HG02623 (cell line): ENCODE measurements around the gene SNTG2.

Experiments used
- ATAC-seq: cut with Tn5 transposase; IDR thresholded peaks from one replicate; pipeline ENCODE4 v1.9.1; 2021; ENCODE audit warnings: moderate library complexity; ENCODE audit not compliant: unreplicated experiment

The SNTG2 gene

DNA sequence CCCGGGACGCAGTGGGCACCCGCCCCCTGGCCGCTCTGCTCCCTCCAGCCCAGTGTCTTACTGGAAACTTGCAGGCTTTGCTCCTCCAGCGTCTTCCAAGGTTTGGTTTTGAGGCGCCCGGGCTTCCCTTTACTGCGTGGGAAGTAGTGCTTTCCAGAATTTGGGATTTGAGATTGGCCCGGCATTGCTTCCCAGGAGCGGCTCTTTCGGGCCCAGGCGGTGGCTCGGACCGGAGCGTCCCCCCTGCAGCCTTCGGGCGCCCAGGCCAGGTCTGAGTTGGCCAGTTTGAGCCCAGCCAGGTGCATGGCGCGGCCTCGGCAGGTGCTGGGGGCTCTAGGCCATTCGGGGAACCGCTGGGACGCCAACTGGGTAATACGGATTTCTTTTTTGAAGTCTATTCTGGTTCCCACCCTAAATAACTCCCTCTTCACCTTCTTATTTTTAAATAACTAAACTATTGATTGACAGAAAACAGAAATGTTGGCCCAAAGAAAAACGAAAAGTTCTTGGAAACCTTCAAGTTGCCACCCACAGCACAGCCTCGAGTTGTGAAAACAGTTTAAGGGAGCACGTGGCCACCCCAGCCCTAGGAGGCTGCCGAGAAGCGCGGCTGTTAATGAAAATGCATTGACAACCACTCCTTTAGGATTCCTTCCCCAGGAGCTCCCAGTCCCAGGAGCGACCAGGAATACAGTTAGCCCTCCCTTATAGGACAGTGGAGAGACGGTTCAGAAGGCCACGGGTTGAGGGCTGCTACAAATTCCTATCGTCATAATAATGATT, 766 bp downstream of the SNTG2 start:
- no peak for ATAC-seq

DNA sequence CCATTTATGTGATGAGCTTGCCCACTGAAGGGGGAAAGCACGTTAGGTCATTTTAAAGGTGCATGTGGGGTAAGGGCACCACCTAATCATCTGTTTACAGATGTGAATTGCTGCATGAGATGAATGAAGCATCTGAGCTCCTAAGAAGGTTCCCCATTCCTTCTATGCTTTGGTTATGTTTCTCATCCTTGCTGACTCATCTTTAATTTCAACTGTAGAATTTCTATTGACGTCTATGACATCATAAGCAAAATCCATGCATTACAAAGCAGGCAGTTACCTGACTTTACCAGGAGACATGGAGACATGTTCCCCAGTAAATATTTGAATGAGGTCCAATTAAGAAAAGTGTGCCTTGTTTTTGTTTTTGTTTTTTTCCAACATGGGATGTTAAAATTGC, 2.8 kb downstream of the SNTG2 start:
- ATAC-seq: no peak

DNA sequence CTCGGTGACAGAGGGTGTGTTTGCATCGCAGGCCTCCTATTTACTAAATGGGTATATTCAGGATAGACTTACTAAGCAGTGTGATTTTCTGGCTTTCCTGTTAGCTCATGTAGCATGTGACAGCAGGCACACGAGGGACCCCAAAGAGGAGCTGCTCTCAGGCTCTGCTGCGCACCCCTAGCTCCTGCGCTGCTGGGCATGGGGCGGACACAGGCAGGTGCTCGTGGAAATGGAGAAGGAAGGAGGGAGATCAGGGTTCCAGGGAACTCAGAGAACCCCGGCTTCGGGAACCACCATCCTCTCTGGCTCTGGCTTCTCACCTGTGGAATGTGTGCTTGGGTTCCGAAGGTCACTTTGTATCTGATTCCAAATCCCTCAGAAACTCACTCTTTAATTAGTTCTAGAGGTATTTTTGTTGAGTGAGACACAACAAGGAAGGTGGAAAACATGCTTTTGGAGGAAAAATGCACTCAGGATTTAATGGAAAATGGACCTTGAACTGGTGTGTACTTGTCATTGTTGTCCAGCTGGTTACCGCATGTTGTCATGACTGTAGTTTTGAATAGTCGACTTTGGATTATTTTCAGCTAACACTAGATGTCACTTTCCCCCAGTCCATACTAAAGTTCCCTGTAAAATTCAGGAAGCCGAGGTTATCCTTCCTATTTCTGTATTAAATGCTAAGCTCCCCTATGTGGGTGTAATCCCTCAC, 3.5 kb downstream of the SNTG2 start:
- no peak for ATAC-seq

DNA sequence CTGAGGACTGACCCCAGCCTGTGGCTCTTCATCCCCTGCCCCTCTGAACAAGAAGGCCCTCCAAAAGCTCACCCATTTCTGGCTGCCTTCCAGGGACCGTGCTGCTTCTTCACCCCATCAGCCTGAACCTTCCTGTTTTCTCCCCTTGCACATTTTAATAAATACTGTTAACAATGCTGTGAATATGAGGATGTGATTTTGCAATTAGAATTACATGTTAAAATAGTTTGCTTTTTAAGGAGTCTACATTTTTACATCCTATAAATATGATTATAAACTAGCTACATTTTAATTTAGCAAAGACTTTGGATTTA, 4.0 kb downstream of the SNTG2 start:
- ATAC-seq: no peak

DNA sequence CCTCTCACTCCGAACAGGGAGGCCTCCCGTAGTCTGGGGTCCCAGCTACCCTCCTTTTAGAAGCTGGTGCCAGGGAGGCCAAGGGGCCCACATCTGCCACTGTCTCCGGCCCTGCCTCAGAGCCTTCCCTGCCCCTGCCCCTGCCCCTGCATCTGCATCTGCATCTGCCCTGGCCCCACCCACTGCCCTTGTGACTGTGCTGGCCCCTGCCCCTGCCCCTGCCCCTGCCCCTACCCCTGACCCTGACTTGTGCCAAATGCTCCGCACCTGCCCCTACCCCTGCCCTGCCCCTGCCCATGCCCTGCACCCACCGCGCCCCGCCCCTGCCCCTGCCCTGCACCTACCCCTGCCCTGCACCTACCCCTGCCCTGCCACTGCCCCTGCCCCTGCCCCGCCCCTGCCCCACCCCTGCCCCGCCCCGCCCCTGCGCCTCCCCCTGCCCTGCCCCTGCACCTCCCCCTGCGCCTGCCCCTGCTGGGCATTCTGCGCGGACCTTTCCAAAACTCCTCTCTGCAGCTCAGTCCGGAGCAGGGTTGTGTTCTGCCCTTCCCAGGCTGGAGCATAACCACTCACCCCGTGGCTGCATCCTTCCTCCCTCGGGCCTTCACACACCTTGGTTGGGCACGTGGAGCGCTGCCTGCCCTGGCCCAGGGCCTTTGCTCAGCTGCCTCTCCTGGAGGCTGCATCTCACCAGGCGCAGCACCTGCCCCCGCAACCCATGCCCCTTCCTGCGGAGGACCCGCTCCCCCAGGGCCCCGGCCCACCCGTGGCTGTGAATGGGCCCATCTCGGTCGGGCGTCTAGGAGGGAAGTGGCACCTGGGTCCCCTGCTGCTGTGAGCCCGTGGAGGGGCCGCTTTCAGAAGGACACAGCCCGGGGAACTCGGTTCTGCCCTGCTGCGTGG, 5.4 kb downstream of the SNTG2 start:
- no peak for ATAC-seq

DNA sequence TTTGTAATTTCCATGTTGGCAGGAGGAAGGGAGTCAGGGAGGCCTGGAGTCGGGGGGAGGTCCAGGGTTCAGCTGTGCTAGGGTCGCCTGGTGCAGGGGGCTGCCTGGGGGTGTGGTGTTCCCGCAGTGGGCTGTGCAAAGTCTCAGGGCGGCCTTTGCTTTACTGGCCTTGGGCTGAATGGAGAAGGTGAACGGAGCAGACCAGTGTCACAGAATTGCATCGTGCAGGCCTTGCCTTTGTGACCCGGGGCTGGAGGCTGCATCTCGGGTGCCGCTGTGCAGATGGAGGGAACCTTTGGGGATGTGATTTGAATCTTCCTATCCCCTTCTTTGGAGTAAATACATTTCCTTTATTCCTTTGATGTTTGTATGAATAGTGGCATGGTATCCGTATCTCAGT, 8.8 kb downstream of the SNTG2 start:
- ATAC-seq: no peak

DNA sequence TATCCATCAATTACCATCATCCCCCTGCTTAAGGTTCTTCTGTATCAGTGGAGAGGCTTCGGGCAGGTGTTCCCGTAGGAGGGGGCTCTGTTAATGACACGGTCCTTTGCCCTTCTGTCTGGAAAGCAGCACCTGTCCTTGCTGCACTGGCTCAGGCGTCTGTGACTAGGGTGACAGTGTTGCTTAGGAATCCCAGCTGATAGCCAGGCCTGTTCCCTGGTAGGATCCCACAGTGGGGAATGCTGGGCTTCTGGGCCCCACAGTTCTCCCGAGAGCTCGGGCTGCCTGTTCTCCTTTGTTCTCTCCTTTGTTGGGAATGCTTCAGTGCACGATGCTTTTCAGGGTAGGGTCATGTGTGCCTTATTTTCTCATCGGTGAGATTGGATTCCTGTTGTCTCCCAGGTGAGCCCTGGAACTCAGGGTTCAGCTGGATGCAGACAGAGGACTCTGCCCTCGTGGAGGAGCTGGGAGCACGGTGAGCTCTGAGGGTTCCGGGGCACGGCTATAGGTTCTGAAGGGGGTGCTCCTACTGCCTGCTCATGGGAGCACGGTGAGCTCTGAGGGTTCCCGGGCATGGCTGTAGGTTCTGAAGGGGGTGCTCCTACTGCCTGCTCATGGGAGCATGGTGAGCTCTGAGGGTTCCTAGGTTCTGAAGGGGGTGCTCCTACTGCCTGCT, 9.6 kb downstream of the SNTG2 start:
- ATAC-seq: no peak

DNA sequence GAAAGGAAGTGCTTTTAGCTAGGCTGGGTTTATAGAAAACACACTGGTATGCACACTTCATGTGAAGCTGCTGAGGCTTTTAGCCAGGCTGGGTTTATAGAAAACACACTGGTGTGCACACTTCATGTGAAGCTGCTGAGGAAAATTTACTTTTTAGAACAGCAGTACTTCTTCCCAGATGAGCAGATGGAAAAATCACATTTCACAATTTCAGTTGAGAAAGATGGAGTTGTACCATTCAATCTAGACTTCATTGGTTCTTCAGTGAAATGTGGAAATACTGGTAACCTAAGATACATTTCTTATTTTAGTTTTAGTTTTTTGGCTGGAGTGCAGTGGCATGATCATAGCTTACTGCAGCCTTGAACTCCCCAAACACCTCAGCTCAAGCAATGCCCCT, 11.1 kb downstream of the SNTG2 start:
- ATAC-seq: no peak

DNA sequence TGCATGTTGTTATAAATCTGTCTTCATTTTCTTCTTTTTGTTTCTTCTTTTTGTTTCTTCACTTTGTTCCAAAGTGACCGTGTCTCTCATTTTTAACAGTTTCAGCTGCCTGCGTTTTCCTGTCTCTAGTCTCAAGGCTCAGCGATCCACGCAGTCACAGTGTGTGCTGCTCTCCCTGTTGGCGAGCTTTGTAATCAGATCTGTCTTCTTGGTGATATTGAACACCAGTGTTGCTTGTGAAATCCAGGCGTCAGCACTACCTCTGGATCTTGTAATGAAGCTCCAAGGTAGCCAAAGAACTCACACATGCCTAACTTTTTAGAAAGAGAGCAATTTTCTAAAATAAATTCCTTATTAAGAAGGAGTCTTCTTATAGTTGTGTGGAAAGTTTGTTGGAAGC, 13.2 kb downstream of the SNTG2 start:
- no peak for ATAC-seq

DNA sequence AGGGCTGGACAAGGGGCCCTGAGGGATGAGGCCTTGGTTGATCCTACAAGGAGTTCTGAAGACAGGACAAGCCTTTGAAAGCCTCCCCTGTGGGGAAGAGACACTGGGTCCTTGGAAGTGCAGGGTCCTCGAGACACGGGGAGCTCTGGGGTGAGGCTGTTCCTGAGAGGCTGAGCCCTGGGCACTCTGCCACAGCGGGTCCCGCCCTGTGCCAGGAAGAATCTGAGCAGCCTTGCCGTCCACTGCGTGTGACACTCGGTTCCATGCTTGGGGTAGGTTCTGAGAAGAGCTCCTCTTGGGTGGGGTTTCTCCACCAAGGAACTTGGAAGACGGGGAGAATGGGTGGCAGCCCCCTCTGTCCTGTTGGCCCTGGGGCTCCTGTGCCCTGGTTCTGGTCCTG, 13.9 kb downstream of the SNTG2 start:
- no peak for ATAC-seq

DNA sequence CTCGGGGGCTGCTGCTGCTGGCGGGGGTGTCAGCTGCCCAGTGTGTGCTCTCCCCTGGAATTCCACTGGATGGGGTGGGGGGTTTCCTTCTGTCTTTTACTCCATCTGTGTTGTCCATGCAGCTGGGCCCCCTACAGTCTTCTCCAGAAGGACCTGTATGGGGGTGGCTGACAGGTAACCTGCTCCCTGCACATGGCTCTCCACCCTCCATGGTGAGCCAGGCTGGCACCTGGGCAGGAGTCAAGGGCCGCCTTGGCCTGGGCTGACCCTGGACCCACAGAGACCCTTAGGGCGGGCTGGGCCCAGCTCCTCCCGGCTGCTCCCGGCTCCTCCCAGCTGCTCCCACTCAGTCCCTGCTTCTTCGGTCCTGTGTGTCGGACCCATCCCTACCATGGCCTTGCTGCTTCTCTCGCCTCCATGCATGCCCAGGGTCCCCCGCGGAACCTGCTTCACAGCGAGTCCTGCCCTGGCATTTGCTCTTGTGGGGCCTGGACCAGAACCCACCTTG, 15.0 kb downstream of the SNTG2 start:
- ATAC-seq: no peak

DNA sequence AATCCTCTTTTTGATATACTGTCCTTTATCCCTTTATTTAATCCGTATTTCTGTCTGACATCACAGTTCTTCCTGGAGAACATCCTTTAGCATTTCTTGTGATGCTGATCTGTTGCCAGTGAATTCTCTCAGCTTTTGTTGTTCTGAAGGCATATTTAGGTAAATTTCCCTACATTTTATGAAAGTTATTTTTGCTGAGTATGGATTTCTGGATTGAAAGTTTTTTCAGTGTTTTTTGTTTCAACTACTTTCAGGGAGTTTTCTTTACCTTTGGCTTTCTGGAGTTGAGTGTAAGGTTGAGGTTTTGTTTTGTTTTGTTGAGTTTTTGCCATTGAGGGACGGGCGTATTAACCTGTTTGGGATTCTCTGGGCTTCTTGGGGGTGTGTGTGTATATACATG, 22.5 kb downstream of the SNTG2 start:
- ATAC-seq: no peak

DNA sequence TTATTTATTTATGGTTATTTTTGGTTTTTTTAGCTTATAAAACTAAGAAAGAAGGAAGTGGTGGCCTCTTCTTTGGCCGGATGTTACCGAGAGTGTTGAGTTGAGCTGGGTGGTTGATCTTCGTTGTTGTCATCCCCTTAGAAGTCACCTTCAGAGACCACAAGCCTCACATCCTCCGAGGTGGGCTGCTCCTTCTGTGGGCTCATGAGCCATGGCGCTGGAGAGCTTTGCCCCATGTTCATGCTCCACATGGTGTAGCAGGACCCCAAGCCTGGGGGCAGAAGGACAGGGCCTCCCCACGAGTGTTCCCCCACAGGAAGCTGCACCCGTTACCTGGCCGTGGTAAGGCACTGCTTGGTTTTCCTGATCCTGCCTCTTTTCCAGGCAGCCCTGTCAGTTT, 23.4 kb downstream of the SNTG2 start:
- no peak for ATAC-seq

DNA sequence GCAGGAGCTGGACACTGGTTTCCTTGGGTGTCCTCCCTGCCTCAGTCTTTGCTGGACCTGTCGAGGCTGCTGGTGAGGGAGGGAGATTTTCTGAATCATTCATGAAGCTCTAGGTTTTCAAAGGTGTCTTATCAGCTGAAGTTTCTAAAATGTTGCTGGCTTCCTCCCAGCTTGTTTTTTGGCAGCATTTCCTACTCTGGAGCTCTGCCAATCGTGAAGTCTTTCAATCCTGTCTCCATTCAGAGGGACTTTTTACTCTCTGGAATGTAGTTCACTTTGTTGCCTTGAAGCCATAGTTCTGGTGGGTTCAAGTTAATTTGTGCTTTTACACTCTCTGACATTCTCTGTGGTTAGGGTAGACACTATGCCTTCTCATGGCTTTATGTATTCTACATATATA, 23.9 kb downstream of the SNTG2 start:
- ATAC-seq: no peak

DNA sequence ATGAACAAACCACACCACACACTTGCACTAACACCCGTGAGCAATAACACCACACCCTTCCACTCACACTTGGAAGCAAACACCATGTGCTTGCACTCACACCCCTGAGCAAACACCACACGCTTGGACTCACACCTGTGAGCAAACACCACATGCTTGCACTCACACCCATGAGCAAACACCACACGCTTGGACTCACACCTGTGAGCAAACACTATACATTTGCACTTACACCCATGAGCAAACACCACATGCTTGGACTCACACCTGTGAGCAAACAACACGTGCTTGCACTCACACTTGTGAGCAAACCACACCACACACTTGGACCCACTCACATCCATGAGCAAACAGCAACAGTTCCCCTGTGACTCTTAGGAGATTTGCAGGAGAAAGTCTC, 24.4 kb downstream of the SNTG2 start:
- no peak for ATAC-seq

DNA sequence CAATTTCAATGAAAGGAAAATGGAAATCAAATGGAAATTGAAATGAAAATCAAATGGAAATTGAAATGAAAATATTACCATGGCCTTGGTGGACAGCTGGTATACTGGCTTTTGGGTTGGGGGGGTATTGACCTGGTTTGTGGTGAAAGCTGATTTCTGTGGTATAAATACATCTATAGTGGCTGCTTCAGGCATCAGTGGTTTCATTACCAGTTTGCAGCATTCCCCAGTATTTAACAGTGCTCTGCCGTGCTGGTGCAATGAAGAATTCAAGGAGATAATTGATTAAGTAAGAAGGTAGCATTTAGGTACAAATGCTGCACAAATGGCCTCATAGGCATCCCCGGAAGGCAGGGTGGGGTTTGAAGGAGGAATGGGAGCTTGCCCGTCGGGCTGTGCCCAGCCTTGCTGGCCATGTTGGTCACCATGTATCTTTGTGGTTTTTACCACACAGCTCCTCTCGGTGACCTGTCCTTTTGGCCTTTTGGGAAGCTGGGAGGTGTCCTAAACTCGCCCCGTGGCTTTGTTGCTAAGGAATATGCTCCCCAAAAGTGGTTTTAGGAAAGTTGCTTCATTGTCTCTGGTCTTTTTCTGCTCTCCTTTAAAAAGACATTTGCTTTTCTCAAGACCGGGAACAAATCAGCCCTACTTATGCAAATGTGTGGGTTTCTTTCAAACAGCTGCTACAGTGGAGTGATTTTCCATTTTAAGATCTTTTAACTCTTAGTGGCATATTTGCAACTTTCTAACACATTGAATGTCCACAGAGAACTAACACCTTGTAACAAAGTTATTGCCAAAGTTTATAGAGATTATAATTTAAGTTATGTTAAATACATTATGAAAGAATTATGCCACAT, 28.6 kb downstream of the SNTG2 start:
- ATAC-seq: no peak

DNA sequence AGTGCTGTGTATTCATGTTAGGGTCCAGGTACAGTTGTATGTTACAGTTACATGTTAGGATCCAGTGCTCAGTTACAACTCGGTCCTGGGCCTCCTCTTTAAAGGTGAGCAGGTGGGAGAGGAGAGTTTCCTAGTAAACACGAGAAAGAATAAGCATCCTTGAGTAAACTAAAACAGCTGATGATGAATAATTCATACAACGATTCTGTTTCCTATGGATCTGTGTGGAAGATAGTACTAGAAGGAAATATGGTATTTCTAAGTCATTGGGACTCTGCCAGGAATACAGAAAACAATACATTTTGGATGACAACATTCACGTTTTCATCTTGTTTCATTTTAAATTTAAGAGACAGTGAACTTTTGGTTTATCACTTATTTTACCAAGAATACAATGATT, 29.5 kb downstream of the SNTG2 start:
- ATAC-seq: no peak

DNA sequence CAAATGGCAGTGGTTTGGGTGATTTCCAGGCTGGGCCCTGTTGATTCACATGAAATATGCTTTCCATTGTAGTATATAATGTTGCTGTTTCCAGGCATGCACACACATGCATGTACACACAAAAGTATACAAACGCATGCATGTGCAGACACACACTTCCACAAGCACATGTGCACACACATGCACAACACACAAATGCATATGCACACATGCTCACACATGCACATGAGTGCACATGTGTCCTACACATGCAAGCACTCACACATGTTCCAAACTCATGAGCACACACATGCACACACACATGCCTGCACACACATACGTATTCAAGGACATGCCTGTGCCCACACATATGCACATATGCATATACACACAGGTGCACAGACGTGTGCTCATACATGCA, 30.6 kb downstream of the SNTG2 start:
- ATAC-seq: no peak

DNA sequence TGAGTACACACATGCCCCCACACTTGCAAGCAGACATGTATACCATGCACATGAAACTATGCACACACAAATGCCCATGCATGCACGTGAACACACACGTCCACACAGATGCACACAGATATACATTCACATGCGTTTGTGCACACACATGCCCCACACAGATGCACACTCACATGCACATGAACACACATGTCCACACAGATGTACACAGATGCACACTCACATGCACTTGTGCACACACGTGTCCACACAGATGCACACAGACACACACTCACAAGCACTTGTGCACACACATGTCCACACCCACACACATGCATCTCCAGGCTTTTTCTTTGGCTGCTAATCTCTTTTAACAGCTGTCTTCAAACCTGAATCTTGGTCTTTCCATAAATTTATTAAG, 31.1 kb downstream of the SNTG2 start:
- no peak for ATAC-seq

DNA sequence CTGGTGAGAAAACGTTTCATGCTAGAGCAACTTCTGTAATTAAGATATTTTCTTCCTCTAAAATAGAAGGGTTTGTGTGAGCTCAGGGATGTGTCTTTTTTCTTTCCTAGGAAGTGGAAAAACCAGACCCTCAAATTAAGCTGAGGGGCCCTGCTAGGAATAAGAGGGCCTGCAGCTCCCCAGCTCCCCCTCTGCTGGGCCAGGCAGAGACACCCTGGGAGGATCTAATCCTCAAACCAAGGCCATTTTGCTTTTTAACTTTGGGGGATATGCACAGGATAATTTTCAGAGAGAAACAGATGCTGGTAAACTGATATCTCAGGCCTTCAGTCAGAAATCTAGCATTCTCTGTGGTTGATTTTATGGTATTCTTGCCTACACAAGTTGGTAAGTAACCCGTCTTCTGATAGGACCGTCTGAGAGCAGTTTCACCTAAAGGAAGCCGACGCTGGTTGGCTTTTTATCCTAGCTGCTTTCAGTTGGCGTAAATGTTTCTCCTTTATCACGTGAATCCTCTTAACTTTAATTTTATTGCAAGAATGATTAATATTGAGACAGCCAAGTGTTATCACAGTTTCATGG, 34.8 kb downstream of the SNTG2 start:
- no peak for ATAC-seq
